Erythroblast (primary cell): ENCODE measurements around the gene GRIK2.

Experiments
- GATA1 ChIP-seq: IDR thresholded peaks from 2 replicates; pipeline ENCODE4 v1.6.1; 2011; ENCODE audit warnings: low read depth, mild to moderate bottlenecking, control low read depth, low read length, moderate library complexity
- POLR2A ChIP-seq: IDR thresholded peaks from 2 replicates; pipeline ENCODE4 v1.6.1; 2011; ENCODE audit warnings: mild to moderate bottlenecking, low read length

GRCh38 chr6:101840100-101840499 is 446.6 kb downstream of the GRIK2 start:
- no peak for TF ChIP-seq POLR2A
- TF ChIP-seq GATA1: no peak
